GM19395 (cell line): ENCODE data around the gene ZSWIM6.

Experiments used
- ATAC-seq: cut with Tn5 transposase; IDR thresholded peaks from one replicate; pipeline ENCODE4 v1.9.1; 2021; ENCODE audit warnings: mild to moderate bottlenecking, moderate library complexity; ENCODE audit not compliant: unreplicated experiment

ZSWIM6 gene

DNA sequence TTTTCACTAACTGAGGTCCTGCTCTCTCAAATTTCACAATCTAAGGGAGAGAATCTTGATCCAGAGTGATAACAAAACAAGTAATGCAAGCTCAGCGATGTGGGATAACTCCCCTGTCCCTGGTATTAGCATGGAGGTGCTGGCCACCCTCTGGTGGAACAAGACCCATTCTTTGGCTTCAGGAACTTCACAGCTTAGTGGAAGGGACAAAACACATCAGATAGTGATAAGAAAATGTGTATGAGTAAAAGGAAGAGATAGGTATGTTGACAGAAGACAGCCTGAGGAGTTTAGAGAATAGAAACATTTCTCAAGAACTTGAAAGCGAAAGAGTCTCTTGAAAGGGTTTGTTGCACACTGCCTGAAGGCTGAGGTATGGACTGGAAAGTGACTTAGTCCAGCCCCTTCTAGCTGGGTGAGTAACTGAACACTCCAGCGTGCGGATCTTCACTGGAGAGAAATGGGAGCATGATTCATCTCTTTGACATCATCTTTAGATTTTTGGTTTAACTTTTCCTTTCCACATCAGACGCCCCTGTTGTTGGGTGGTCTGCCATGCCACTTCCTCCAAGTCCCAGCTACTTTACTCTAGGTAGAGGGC lies 25.4 kb upstream of the ZSWIM6 start:
- peak; percentile 96 for ATAC-seq

DNA sequence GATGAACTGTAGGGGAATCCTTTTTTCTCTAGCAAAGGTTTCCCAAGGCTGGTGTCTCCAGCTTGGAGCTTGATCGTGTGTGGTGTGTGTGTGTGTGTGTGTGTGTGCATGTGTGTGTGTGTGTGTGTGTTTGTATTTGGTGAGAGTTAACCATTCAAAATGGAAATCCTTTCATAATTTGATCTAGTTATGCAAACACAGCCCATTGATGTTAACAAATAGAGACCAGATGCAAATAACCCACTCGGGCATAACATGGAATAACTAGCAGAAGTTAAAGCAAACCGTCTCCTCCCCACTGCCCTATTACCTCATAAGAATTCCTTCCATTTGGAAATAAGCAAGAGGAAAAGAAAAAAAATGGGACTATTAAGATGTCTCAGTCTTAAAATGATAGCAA lies 24.9 kb upstream of the ZSWIM6 start:
- no peak for ATAC-seq

DNA sequence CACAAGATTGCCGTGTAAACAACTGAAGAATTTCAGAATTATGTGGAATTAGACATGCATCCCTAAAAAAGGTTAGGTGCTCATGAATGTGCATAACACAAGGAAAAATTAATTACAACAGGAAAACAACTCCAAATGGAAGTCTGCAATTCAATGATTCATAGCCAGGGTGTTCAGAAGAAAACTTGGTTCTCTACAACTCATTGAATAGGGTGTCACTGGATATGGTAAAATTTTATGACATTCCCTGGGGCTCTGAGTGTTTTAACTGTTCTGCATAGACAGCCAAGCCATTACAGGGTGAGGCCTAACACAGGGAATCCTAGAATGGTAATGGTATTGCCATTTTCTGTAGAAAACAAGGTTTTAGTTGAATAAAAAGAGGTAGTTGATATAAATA lies 24.4 kb upstream of the ZSWIM6 start:
- no peak for ATAC-seq

DNA sequence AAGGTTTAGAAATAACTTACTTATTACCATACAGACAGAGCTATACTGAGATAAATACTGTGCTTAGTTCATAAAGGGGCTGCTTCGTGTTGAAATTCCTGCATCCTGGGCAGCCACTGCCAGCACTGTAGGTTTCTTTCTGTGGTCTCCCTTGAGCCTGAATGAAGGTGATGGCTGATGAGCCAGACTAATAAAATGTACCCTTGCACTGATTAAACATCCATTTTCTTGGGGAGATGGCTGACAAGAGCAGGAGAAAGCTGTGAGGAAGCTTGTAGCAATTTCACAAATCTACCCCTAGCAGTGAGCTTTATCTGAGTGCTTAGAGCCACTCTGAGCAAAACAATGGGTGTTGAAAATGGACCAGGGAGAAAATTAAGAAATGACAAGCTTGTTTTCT lies 23.3 kb upstream of the ZSWIM6 start:
- ATAC-seq, result no peak

DNA sequence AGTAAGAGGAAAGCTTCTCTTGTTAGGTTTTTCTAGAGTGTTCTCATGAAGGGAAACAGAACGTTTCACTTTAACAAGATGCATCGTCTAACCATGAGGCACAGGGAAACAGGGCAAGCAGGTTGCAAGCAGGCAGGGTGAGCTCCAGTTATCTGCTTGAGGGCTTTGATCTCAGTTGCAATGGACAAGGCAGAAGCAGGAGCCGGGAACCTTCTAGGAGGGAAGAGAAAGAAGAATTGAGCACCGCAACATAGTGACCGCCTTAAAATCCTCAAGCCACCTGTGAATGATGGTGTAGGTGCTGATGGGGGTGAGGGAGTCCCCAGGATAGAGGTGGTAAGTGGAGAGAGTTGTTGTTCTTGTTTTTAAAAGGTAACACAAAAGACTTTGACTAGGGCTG lies 22.9 kb upstream of the ZSWIM6 start:
- ATAC-seq, result no peak

DNA sequence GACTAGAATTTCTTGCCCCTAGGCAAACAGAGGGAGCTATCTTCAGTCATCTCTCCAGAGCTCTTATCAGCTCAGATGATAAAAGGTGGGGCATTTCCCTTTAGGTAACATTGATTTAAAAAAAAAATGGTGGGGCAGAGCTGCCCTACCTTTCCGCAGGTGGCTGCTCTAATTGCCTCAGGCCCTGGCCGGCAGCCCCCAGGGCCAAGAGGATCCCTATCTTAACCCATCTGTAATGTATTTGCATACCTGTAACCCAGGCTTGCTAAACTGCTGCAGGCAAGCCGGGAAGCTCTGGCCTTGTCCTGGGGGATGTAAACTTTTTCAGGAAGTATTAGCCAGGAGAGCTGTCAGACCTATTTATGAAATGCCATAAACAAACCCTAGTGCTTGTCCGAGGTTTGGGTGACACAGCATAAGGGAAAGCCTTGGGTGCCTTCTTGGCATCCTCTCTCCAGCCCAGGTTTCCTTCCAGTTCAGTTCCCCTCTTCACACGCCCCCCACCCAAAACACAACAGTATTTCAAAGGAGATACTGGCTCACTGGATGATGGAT lies 20.9 kb upstream of the ZSWIM6 start:
- no peak for ATAC-seq

DNA sequence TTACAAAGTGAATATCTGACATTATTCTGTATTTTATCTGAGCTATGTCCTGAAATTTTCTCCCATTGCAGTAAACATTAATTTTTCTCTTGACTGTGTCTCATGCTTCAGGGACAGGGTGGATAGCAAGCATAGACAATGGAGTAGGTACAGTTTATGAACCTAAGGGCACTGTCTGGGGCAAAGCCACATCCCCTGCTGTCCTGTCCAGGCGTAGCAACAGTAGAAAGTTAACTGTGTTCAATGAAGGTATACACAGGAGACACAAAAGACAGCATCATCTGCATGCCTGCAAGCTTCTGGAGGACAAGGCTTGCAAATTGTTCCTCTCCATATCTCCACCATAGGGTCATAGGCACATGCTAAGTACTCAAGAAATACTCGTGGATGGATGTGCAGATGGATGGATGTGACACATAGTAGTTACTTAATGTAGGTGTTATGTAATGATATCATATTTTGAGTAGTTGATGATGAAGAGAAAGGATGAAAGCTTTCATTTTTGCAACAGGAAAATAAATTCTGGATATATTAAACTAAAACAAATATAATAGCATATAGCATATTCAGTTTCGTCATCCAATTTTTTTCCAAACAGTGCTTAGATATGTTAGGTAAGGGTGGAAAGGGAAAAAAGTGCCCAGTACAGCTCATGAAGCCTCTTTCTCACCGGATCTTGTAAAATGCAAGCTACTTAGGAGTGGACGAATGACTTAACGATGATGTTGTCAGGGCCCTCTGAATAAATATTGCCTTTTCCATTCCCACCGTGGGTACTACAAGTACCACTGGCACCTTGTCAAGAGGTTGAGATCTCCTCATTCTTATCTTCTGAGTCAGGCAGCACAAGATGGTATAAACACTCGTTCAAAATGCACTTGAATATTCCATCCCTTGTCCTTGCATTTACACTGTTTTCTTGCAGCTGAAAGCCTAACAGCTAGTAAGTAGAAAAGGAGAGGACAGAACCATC lies 19.9 kb upstream of the ZSWIM6 start:
- no peak for ATAC-seq

DNA sequence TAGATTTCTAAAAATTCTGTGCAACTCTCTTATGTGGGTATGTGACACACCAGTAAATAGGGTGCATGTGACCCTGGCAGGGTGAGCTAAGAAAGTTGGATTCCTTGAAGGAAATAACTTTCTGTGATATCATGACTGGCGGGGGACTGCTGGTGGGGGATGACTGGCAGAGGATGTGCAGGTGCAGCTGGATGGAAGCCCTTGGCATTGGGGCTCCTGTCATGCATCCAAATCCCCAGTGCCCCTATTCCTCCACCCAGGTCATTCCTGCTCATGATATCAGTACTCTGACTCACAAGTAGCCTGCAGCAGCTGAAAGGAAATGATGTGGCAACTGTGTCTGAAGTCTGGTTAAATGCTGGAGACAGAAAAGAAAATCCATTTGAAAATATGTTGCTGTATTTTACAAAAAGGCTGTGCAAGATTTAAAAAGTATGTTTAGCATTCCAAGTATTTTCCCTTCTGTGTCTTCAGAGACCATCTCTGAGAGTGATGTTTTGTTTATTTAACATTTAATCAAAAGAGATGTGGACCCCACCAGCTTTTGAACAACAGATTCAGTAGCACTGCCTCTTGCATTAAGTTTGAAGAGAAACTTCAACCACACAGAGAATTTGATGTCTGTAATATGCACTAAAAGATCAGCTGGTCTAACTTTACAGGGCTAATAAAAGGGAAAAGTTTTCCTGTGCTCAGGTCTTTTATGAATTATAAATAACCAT lies 17.9 kb upstream of the ZSWIM6 start:
- ATAC-seq, result no peak

DNA sequence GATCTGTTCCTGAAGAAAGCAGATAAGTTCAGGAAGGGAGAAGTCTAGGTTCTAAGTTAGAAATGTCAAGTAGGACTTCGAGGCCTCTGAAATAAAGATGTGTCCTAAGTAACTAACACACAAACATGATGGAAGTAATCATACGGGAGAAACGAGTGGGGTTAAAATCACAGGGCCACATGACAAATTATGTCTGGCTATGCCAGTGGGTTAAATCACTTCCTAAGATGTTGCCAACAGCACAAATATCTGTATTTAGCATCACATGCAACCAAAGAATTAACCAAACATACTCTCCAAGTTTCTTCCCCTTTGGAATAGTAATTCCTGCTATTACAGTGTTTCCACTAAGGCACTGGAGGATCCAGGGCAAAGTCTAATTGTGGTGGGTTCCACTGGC lies 13.7 kb upstream of the ZSWIM6 start:
- no peak for ATAC-seq

DNA sequence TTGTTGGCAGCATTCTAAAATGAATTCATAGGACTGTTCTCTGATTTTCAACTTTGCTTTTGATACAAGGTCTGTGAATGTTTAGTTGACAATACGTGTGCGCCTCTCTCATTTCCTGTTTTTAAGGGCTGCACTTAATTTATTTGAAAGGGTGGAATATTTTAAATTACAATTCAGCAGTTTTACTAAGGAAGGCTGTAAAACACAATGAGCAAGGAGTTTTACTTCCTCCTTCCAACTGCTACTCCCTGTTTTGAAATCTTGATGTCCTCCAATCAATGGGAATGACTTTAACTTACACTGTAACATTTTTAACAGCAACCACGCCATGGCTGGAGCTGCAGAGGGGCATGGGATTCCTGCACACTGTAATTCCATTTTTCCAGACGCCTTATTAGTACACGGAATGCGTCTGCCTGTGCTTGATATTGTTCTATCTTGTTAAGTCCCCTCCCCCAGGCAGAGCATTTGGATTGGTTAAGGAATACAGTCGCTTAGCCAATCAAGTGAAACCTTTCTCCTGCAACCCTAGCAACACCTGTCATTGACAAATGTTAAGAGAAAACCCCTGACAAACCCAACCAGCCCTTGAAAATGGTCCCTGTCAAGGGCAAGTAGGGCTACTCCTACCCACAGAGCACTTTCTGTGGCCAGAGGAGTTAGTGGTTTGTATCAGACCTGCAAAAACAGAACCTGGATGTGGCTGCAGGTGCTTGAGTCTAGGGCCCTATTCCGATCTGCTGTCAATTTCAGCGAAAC lies 12.5 kb upstream of the ZSWIM6 start:
- peak; percentile 99 for ATAC-seq

DNA sequence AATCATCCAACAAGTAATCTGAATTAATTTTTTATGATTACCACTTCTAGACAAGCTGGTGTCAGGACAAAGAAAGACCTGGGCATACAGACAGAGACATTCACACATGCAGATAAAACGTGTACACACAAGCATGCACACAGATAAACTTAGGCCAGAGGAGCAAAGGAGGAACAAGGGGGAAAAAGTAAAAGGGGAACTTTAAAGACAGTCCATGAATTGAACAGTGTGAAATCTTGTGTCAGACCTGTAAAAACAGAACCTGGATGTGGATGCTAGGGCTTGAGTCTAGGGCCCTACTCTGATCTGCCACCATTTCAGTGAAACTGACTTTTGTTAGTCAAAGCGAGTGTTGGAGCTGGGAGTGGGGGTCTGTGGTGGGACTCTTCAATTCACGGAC lies 11.2 kb upstream of the ZSWIM6 start:
- no peak for ATAC-seq

DNA sequence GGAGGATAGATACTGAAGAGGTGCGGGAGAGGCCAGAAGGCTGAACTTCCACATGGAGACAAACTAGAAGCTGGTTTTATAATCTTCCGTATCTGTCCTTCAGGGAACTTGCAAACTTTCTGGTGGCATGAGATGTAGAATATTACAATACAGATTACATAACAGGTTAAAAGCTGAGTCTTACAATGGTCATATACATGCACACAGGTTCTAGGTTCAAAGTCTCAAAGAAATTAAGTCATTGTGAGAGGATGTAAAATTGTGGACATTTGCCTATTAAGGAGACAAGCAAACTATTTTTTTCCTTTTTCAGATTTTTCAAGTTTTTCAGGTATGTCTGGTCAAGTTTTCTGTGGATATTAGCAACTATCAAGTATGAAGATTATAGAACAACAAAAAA lies 10.4 kb upstream of the ZSWIM6 start:
- no peak for ATAC-seq

DNA sequence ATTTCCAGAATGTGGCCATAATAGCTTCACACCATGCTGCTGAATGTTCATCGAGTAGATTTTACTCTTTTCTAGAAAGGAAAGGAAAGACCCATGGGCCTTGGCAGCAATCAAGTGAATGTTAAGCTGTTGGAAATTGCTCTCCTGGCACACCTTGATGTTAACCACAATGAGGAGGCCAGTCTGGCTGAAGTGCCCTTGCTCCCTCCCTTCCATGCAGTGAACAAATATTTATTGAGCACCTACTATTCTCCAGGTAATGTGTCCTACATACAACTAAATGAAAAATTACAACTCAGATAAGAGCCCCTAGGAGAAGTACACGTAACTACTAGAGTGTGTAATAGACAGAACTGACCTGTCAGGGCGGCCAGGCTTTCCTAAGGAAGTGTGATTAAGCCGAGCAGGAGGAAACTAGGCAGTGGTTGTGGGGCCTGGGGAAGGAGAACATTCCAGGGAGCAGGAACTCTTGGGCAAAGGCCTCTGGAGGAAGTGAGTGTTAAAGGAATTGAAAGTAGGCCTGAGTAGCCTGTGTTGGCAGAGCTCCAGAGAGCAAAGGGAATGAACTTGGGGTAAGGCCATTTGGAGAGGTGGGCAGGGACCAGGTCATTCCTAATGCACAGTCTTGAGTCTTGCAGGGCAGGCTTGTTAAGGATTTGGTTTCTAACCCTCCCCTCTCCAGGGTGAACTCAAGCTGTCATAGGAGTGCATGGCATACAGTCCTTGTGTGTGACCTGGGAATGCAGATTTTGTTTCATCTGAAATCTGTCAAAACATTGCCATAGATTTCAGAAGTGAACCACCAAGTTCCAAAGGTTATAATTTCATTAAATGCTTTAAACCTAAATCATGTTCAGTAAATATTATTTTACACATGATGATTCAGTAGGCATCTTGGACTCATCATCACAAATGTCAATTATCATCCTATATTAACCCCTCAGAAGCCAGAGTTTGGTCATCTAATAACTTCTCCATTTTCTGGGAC lies 9.0 kb upstream of the ZSWIM6 start:
- ATAC-seq, result no peak

DNA sequence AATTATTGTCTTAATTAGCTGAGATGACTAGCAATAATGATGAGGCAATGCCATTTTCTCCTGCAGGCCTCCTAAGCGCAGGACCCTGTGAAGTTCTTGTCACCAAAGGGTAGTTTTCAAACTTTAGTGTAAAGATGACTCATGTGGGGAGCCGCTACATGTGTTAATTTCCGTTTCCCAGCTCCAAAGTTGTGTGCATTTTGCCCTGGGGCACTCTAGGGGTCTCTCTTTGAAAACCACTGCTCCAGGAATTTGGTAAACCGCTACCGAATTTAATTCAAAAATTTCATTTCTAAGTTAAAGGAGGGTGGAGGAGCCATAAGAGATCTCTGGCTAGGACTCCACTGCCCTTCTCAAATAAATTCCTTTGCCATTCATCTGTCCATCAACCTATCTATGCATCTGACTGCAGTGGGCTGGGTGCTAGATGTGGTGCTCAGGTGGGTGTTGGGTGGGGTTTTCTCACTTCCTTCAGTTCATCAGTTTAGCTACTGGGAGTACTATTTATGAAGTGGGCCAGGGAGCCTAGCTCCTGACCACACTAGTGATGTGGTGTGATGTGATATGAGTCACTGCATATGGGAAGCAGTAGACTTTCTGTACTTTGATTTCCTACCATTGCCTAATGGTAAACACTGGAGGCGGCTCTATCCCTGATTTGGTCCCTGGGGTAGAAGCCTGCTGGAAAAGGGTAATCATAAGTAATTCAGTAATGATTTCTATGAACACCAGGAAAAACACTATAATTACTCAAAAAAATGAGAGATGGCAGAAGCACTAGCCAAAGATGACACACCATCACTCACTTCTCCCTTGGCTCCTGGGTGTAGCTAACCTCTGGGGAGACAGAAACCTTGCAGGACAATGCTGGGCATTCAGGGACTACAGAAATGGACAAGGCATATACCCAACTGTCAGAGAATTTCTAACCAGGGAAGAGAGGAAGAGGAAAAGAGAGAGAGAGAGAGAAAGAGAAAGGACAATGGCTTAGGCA lies 4.0 kb upstream of the ZSWIM6 start:
- peak; percentile 43 for ATAC-seq

DNA sequence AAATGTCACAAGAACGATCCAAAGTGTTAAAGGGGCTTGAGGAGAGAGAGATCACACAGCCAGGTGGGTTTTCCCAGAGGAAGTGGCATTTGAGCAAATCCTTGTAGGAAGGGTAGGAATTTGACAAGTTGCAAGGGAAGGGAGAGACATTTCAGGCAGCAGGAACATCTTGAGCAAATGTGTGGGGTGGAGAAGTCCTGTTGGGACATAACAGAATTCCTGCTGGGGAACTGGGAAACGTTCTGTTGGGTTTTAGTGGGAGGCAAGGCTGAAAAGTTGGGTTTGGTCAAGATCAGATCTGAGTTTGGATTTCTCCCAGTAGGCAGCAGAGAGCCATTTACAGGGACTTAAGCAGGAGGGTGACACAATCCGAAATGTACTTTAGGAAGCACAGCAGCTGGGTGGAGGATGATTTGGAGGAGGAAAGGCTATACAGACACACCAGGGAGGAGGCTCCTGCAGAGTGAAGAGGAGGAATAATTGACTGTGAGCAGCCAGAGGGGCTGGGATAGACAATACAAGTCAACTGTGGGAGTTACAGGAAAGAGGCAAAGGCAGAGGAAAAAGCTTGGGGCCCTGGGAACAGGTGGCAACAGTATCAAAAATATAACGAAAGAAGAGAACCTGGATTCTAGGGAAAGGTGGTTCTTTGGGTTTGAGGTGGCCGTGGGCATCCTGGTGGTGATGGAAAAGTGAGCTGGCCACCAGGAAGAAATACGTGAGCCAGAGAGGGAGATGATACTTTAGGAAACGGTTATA lies 3.1 kb upstream of the ZSWIM6 start:
- ATAC-seq, result no peak

DNA sequence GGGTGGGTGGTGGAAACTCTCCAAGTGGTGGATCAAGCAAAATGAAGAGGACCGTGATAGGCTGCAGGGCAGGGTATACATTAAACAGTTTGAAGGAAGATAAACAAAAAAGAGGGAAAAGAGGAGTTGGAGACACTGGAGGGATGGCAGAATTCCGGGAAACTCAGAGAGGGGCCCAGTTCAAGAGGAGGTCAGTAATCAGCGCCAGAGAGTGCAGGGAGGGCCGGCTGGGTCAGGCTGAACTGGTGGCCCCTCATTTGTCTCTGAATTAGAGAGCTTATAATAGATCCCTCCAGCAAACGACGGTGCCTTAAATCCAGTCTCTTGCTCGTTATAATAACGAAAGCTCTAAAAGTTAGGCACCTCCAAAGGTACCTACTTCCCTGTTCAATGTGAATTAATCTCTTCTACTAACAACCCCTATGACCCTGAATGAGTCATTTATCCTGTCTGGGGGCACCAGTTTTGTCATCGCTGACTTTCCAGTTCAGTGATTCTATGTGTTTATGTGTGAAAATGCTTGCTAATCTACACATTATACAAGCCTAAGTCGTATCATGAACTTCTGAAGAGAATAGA lies 2.4 kb upstream of the ZSWIM6 start:
- no peak for ATAC-seq

DNA sequence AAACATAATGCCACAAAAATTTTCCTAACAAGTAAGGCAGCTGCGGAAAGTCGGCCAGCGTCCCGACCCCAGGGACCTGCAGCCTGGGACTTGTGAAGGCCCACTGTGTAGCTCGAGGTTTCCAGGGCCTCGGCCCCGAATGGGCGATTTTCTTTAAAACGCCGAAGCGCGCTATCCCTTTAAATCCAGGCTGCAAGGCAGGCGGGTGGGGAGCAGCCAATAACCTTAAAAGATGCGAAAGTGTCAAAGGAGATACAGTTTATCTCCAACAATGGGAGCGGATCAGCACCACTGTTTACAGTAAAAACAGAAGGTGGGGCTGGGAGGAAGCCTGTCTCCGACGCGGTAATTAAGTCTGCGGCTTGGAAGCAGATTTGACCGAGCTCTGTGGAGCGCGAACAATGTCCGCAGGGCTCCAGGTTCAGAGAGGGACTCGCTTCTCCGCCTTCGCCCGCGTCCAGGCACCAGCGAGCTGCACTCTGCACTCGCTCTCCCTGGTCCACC lies 1.7 kb upstream of the ZSWIM6 start:
- peak; percentile 3 for ATAC-seq
